RPMI7951 (cell line): ENCODE results near the gene PGAP6. TPM values are rescaled to one million over a fixed set of nuclear protein-coding genes. Genes with fewer than 3 reads are reported as not detected.
"Not testable (repeated sequence)": the region's sequence is repeated elsewhere in the genome, so short reads cannot be mapped to it uniquely, and the experiment has no call there.

Experiments used
- DNase-seq: peaks from one replicate; pipeline ENCODE4 v3.0.0-alpha.2; 2012; ENCODE audit warnings: low read depth
- total RNA-seq: library from RNA; depleted of rRNA; stranded (reverse); fragments of >200 nt; shearing (Covaris generic); gene quantifications from 2 replicates; pipeline ENCODE4 v1.2.3, GENCODE V29; 2014

The PGAP6 gene
- total RNA-seq, 1 experiment from 2014 or later: 25.8 TPM

- DNase-seq: no peak
Observed at GRCh38 chr16:379183-379960, 2.4 kb downstream of the PGAP6 start.

GRCh38 chr16:378821-379182 lies 3.0 kb downstream of the PGAP6 start:
- no peak for DNase-seq

- DNase-seq: not testable (repeated sequence)
Observed at GRCh38 chr16:378113-378820, 3.5 kb downstream of the PGAP6 start.

- no peak for DNase-seq
Observed at GRCh38 chr16:377419-377951, 4.3 kb downstream of the PGAP6 start.

GRCh38 chr16:376817-377418 lies 4.9 kb downstream of the PGAP6 start:
- no peak for DNase-seq

- no peak for DNase-seq
Observed at GRCh38 chr16:375927-376816, 5.6 kb downstream of the PGAP6 start.

GRCh38 chr16:375212-375611 lies 6.6 kb downstream of the PGAP6 start:
- DNase-seq: no peak

- no peak for DNase-seq
Observed at GRCh38 chr16:374616-374926, 7.2 kb downstream of the PGAP6 start.

GRCh38 chr16:373848-374615 lies 7.7 kb downstream of the PGAP6 start:
- no peak for DNase-seq

- DNase-seq: no peak
Observed at GRCh38 chr16:373020-373598, 8.7 kb downstream of the PGAP6 start.

GRCh38 chr16:372302-372983 lies 9.3 kb downstream of the PGAP6 start:
- no peak for DNase-seq

GRCh38 chr16:371515-372301 lies 10.1 kb downstream of the PGAP6 start:
- no peak for DNase-seq

GRCh38 chr16:370979-371514 lies 10.7 kb downstream of the PGAP6 start:
- DNase-seq: no peak

- DNase-seq: peak; percentile 92
Observed at GRCh38 chr16:370443-370842, 11.3 kb downstream of the PGAP6 start, which contains the start of gene MRPL28. Gene MRPL28 (minus strand): TSS chr16:370538. CDS start chr16:370218, 320 bp downstream.

GRCh38 chr16:369866-370436 lies 11.8 kb downstream of the PGAP6 start:
- DNase-seq: no peak

- DNase-seq: no peak
Observed at GRCh38 chr16:369275-369865, 12.4 kb downstream of the PGAP6 start.

GRCh38 chr16:368388-369158 lies 13.2 kb downstream of the PGAP6 start:
- no peak for DNase-seq
